Activated T-helper 1 cell treated with anti-CD3 and anti-CD28 coated beads, Interleukin-2, amount 50 U/mL, for 16 hours (primary cell): ENCODE measurements around the gene MAP4K2.
"Not testable (repeated sequence)": the region's sequence is repeated elsewhere in the genome, so short reads cannot be mapped to it uniquely, and the experiment has no call there.

Source experiments
- DNase-seq, 2 donors: peaks; one replicate each; pipeline ENCODE4 v3.0.0-alpha.2; 2020; ENCODE audit warnings: low read depth in 1 of 2, low spot score in 1 of 2

The MAP4K2 gene

DNA sequence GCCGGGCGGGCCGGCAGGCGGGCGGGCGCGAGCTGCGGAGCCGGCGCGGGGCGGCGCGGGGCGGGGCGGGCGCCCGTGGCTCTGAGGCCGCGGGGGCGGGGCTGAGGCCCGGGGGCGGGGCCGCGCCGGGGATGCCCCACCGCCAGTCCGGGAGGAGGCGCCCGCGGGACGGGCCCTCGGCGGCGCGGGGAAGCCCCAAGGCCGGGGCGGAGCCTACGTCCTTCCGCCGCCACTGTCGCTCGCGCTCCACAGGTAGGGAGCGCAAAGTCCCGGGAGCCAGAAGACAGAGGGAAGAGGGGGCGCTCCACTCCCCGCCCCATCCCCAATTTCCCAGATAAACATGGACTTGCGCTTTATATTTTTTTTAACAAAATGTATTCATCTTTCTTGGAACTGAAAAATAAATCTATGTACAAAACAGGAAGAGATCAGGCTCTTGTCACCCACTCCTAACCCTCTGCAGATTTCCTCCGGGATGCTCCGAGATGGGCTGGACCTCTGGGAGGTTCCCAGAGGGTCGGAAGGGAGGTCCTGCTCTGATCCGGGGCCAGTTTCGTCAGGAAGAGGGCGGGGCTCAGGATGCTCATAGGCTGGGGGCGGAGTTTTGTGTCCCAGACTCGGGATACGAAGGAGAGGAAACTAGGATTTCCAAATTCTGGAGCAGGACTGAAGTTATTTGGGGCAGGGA lies at the start of gene MAP4K2:
TSS of gene MAP4K2 (minus strand) at position 57 of the 688 bp plus-strand sequence. CDS start 65 bp downstream, outside the sequence.
- DNase-seq = peak; percentile 62 to 84

DNA sequence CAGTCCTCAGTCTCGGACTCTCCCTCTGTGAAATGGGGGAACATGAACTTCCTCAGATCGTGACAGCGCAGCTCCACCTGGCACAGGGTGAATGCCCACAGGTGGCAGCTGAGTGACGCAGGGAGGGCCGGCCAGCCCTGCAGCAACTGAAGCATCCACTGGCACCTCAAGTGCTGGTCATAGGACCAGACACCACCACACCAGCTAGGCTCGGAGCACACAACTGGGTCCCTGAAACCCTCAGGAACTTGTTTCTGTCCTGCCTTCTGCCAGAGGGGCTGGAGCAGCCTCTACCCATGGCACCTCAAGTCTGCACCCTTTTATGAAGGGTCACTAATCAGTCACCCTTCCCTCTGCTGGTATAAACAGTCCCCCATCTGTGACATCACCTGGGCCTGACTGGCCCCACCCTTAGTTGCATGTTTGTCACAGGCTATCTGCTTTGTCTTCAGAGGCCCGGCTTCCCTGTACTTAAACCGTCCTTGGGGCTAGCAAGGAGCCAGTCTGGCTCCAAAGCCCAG lies 48.9 kb upstream of the MAP4K2 start:
- DNase-seq = no peak

DNA sequence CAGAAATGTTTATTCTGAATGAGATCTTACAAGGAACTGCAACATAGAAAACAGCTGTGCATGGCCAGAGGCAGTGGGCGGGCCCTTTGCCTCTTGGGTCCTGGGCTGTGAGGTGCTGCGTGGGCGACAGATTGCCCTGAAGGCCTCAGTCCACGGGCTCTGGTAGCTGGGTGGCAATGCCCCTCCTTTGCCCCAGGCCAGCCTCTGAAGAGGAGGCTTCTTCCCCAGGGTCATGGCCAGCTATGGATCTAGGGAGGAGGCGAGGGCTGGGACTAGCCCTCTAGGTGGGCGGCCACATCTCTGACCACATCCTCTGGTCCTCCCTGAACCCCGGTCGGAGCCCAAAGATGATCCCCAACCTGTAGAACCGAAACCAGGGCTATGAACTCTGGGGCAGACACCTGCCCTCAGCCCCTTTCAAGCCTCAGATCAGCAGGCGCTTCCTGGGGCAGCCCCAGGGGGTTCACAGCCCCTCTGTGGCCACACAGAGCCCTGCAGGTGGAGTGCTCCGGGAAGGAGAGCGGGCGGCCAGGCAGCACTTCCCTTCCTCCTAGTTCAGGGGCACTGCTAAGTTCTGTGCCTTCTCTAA lies 48.1 kb upstream of the MAP4K2 start:
- no peak for DNase-seq

DNA sequence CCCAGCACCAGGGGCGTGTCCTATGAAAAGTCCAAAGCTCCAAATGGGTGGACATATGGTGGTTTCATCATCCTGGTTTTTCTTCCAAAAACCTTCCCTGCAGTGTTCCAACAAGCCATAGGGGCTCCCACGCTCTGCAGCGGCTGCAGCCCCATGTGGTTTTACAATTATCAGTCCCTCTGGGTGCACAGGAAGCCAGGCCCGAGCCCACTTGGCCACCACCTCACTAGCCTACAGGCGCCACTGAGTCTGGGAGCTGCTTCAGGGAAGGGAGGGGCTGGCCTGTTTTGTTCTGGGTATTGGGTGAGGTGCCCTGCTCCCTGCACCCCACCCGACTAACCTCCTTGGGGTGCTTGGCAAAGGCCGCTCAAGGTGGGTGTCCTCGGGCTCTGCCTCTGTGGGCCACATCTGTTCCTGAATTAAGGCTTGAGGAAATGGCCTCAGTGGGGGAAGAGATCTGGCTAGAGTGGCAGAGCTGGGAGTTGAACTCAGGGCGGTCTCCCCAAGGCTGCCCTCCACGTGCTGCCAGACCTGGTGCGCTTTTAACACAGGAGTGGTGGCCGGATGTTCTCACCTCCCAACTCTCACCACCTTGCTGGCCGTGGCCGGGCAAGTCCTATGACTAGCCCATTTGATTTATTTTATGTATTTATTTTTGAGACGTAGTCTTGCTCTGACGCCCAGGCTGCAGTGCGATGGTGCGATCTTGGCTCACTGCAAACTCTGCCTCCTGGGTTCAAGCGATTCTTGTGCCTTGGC lies 46.8 kb upstream of the MAP4K2 start:
- DNase-seq = no peak

DNA sequence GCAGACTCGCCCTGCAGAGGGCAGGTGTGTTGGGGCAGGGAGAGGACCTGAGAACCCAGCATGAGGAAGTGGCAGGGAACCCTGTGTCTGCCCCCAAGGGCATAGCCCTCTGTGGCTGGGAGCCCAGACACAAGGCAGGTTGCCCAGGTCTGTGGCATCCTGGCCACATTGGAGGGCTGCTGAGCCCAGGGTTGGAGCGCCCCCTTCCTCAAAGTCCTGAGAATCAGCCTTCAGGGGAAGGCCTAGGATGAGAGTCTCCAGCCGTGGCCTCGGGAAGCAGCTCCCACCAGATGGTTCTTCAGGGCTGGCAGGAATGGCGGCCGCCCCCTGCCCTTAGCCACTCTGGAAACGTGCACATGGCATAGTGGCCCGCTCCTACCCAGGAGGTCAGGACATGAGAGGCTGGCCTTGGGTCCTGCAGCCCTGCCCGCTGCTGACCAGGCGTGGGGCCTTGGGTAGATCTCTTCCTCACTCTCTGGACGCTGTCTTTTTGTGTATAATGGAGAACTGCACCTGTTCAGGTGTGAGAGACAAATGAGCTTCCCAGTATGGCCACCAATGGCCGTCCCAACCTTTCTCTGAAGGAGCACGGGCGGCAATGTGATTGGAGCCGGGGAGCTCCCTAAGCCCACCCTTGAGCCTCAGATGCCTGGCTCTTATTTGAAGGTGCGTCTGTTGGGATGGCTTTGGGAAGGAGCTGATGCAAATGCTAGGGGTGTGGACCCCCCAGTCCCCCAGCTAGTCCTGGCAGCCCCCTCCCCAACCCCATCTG lies 46.0 kb upstream of the MAP4K2 start:
- DNase-seq = no peak

DNA sequence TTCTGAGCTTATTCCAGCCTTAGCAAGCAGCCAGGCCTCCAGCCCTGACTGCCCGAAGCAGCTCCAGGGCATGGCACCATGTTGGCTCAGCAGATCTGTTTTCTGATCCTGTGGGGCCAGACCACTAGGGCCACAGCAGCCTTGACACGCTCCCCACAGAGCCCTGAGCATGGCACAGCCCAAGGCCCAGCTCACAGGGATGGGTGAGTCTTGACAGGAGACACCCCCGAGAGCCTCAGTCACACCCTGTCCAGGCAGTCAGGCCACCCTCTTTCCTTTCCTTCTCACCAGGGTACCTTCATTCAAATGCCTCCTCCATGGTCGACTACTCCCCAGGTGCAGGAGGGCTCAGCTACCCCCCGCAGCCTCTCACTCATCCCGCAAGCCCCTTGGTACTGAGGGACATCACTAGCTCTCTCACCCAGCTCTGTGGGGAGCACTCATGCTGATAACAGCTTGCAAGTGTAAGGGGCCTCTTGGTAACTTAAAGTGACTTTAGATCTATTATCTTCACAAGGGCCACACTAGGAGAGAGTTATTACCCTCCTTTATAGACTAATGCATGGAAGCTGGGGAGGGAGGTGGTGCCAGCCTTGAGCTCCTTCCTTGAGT lies 45.3 kb upstream of the MAP4K2 start:
- no peak for DNase-seq

DNA sequence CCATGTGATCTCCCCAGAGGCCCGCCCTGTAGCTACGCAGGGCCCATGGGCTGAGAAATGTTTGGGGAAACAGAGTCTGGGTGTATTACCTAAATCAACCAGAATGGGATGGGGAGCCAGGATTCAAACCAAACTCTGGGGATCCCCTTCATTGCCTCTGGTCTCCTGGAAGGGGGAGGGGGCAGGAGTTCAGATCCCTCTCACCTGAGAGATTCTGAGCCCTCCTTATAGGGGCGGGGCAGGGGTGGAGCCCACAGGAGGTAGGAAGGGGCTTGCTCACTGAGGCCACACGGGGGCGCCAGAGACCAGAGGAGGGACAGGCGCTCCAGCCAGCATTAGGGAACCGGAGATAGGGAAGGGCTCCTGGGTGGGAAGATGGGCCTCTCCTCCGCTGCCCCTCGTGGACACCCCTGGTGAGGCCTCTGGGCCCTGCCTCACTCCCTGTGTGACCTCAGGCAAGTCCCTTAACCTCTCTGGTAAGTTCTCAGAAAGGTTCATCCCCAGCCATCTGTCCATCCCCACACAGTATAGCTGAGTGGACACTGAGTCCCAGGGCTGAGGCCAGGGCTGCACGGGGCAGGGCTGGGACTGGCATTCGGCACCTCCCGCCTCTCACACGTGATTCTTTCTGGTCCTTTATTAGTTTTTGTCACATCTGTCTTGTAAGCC lies 44.1 kb upstream of the MAP4K2 start:
- DNase-seq = peak; percentile 88 to 91

DNA sequence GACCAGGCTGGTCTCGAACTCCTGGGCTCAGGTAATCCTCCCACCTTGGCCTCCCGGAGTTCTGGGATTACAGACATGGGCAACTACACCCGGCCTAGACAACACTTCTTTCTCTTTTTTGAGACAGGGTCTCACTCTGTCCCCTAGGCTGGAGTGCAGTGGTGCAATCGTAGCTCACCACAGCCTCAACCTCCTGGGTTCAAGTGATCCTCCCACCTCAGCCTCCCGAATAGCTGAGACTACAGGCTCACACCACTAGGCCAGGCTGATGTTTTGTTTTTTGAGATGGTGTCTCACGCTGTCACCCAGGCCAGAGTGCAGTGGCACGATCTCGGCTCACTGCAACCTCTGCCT lies 42.7 kb upstream of the MAP4K2 start:
- not testable (repeated sequence) for DNase-seq

DNA sequence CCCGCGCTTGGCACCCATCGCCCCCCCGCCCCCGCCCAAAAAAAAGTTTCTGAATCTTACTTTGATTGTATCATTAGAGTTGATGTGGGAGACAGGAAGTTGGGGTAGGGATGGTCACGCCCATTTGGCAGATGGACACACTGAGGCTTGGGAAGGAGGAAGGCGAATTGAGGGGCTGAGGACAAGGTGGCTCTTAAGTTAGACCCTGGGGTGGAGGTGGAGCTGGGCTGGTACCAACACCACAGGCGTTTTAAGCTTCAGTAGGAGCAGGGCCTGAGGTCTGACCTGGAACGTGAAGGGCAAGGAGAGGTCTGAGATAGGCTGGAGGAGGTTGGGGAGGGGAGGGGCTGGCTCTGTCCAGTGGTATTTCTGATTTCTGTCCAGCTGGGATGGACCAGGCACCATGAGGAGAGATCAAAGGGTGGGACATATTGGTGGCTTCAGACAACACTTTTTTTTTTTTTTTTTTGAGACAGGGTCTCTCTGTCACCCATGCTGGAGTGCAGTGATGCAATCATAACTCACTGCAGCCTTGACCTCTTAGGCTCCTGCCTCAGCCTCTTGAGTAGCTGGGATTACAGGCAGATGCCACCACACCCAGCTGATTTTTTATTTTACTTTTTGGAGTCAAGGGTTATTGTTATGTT lies 42.2 kb upstream of the MAP4K2 start:
- no peak for DNase-seq

DNA sequence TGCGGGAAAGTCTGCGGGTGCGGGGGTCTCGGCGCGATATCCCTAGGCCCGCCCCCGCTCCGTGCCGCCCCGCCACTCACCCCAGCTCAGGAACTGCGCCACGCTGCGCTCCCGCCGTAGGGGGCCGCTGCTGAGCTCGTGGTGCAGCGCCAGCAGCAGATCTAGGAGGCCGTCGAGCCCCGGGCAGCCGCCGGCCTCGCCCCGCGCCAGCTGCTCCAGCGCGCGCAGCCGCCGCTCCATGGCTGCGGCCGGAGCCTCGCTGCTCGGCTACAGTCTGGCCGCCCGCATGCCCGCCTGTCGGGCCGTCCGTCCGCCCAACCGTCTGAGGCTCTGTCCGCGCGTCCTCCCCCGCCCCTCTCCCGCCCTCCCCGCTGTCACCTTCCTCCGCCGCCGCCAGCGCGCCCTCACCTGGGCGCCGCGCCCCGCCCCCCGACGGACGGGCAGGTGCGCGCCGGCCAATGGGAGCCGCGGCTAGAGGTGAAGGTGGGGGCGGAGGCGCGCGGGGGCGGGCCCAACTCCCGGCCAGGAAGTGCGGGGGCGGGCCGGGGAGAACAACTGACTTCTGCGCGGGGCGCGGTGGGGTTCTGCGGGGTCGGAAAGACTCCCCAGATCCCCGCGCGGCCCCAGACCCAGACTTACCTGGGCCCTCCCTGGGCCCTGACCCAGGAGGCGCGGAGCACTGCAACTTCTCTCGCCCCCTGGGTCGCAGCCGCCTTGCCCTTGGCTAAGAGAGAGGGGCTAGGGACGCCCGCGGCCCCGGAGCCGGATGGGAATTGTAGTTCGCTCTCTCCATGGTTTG lies 41.5 kb upstream of the MAP4K2 start, which contains the start of gene CDC42BPG:
TSS of gene CDC42BPG (minus strand) at position 324 of the 799 bp plus-strand sequence. CDS start at position 240, 84 bp downstream.
- DNase-seq = peak; percentile 44 to 62

DNA sequence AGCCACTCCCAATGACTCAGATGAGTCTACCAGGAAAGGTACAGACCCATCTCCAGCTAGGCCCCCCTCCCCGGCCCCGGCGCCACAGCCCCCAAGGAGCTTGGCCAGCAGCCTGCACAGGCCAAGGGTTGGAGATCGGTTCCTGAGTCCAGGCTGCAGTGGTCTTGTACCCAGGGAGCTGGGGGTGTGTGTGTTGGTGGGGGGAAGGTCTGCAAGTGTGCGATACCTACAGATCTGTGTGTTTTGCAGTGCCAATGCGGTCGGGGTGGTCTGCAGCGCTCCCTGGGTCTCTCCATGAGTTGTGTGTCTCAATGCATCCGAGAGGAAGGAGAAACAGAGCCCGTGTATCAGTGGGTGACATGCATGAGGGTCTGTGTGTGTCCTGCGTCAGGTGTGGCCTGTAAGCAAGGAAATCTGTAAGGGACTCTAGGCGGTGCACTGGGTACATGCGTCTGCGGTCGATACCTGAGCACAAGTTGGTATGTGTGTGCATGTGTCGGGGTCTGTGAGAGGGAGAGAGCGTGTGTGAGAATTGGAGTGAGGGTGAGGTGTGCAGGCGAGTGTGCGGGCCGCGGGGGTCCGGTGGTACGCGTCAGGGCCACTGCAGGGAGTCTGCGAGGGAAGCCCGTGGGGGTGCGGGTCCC lies 40.8 kb upstream of the MAP4K2 start:
- DNase-seq = no peak

DNA sequence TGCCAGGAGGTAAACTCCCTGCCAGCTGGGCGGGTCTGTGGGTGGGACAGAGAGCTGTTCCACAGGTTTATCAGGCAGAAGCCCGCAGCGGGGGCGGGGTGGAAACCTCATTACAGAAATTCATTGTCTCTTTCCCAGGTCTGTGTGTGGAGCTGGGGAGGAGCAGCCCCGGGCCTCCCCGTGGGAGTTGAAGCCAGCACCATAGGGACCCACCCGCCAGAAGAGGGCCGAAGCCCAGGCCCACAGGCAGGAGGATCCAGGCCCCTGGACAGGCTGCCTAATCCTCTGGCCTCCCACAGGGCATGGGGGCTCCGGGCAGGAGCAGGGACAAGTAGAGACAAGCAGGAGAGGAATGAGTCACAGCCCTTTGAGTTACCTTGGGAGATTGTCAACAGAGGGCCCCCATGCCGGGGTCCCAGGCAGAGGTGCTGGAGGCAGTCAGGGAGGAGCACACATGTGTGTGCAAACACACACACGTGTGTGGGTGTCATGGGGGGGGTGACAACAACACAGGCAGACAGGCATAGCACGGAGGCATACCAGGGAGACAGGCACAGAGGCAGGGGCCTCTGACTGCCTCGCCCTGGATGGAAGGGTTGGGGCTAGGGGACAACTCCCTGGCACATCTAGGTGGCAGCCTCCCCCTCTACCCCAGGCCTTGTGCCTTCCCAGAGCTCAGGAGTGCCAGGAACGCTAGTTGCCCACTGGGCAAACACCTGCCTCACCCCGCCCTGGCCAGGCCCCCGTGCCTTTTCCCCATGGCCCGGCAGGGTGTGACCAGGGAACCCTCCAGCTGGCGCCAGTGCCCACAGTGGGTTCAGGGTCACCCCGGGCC lies 40.1 kb upstream of the MAP4K2 start:
- DNase-seq = no peak

DNA sequence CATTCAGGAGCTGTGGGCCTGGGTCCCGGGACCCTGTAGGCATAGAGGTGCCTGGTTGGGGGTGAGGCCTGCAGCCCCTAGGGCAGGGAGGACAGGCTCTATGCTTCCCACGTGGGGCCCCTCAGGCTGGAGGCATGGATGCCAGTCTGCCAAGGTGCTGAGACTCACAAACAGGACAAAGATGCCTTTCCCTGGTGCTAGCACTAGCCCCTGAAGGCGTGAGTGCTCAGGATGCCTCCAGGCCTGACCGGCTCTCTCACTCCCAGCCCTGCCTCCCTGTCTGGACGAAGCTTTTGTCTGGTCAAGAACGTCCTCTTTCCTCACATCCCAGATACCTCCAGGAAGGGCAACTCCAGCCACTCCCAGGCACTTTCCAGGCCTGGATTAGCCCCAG lies 39.3 kb upstream of the MAP4K2 start:
- no peak for DNase-seq

DNA sequence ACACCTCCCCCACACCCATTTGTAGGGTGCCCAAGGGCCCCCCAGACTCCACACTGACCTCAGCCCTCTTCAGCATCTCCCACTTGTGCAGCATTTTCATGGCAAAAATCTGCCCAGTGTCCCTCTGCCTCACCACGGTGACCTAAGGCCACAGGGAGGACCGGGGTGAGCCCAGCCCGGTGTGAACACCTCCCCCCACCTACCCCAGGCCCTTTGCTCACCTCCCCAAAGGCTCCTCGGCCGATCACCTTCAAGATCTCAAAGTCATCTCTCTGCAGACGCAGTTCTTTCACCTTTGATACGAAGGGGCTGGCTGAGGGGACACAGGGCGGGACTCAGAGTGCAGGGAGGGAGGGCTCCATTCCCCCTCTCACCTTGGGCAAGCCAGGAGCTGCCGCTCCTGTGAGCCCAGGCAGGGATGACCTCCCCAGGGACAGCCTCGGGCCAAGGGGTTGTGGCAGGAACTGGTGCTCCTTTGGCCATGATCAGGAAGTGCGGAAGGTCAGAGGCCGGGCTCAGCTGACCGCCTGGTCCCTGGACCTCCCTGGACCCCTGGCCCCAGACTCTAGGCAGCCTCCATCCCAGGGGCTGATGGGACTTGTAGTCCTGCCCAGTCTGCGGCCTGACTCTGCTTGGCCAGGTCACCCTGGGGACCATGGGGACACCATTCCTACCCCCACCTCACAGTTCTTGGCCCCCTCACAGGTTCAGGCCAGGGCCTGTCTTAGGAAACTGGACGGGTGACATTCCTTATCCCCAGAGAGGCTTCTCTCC lies 38.8 kb upstream of the MAP4K2 start:
- no peak for DNase-seq

DNA sequence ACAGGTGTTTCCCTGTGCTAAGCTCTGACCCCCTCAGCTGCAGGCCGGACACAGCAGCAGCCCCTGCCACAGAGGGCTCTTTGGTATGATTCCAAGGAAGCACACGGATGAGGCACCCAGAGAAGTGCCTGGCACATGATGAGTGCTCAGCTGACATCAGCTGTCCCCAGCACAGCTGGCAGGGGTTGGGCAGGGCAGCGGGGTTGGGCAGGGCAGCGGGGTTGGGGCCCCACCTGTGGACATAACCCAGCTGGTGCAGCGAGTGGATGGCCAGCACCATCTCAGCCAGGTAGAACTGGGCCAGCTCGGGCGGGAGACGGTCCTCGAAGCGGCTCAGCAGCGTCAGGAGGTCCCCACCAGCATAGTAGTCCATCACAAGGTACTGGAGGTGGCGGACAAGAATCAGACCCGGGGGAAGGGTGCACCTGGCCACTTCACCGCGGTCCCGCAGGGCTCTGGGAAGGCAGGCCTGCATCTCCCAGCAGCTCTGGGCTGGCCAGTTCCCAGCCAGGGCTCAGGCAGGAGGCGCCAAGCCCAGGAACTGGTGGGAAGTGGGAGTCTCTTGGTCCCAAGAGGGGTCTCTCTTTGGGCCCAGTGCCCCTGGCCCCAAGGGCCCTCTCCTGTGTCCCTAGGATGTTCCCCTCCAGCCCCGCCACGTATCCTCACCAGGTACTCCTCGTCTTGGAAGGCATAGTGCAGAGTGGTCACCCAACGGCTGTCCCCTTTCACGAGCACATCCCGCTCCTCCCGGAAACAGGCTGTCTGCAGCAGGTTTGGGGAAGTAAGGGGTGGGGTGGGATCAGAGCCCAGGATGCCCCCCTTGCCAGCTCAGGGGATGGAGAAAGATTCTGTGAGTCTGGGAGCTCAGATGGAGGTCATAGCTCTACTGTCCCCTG lies 37.1 kb upstream of the MAP4K2 start:
- DNase-seq = no peak

DNA sequence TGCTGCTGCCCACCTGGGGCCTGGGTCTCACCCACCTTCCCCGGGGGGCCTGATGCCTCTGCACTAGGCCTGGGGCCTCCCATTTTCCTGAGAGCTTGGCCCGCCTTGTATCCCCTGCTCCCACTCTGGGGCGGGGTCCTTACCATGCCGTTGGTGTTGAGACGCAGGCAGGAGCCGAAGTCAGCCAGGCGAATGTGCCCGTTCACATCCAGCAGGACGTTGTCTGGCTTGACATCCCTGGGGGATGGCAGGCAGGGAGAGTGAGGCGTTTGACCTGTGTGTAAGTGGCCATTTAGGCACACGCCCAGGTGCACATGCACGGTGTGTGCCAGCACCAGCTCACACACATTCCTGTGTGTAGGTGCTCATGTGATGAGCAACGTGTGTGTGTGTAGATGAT lies 36.3 kb upstream of the MAP4K2 start:
- DNase-seq = no peak
